ENCODE results near the gene GLT8D1. TPM values are rescaled to one million over a fixed set of nuclear protein-coding genes. Genes with fewer than 3 reads are reported as not detected.

The GLT8D1 gene
- total and polyA plus RNA-seq, 4 donors: 33.3 to 77.9 (median 56.7) TPM

DNA sequence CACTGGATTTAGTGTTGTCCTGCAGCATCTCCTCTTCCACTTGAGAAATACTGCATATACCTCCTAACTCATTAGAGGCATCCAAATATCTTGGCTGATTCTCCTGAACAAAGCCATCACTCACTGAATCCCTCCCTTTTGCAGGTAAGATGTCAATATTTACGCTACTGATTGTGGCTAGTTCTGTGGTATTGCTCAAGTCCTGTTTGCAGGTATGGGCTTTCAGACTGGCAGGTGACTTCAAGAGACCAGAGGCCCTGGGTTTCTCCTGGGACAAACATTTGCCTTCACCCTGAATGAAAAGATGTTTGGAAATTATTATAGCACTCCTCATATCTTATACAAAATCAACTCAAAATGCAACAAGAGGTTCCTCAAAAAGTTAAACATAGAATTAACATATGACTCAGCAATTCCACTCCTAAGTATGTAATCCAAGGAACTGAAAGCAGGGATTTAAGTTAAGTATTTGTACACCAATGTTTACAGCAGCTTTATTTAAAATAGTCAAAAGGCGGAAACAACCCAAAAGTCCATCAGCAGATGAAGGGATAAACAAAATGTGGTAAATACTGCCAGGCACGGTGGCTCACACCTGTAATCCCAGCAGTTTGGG, 46.6 kb upstream of the GLT8D1 start:
- H3K9ac ChIP-seq (ENCODE audit: low read depth in 1 of 2, low read length in 2 of 2): no peak overlapping the region
- no peak for DNase-seq (ENCODE audit: low spot score)
- H3K27ac ChIP-seq (ENCODE audit: low read depth in 1 of 2, low read length in 2 of 2): no peak overlapping the region
- H3K27me3 ChIP-seq (ENCODE audit: control insufficient read depth in 4 of 4, insufficient read depth in 4 of 4, low read length in 3 of 4): no peaks in the 10 kb centered on the region
- 84% methylated on average over 3 of the region's 3 CpGs for WGBS
- TF ChIP-seq MAX (IDR thresholded peaks at IDR 0.05) (no peak), JUND (IDR thresholded peaks at IDR 0.05) (peak in 1 of 2 donors; percentile 47), FOXA2 (IDR thresholded peaks at IDR 0.05) (peak; percentile 24)
- H3K4me1 ChIP-seq (ENCODE audit: control insufficient read depth in 4 of 4, insufficient read depth in 4 of 4, low read length in 3 of 4): peaks cover 0 to 2% (median 0%) of the 10 kb centered on the region in 4 donors
- no peak overlapping the region for H3K4me3 ChIP-seq (ENCODE audit: low read depth in 1 of 3, low read length in 3 of 3)
- peaks cover 14 to 43% (median 35%) of the 10 kb centered on the region in 4 donors for H3K36me3 ChIP-seq (ENCODE audit: control insufficient read depth in 4 of 4, insufficient read depth in 3 of 4, low read depth in 1 of 4, low read length in 3 of 4)
- no peaks in the 10 kb centered on the region for H3K9me3 ChIP-seq (ENCODE audit: control insufficient read depth in 4 of 4, low read length in 3 of 4)

DNA sequence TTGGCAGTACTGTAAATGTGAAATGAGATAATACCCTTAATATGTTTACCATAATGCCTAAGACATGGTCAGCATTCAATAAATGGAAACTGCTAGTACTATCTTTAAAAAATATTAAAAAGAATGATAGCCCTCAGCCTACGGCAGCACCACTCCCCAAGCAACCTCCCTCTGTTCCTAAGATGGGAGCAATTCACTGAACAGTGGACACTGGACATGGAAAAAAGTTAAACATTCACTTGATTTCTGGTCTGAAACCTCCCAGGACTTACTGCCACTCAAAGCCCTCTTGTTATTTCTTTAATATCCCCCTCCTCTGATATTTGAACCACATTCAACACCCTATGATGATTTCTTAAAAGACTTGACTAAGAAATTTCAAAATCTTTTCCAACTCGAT, 38.1 kb upstream of the GLT8D1 start:
- Histone ChIP-seq H3K27me3 (ENCODE audit: control insufficient read depth in 4 of 4, insufficient read depth in 4 of 4, low read length in 3 of 4) (no peaks in the 10 kb centered on the region), H3K4me1 (ENCODE audit: control insufficient read depth in 4 of 4, insufficient read depth in 4 of 4, low read length in 3 of 4) (peaks cover 0 to 14% (median 6%) of the 10 kb centered on the region in 4 donors), H3K9me3 (ENCODE audit: control insufficient read depth in 4 of 4, low read length in 3 of 4) (no peaks in the 10 kb centered on the region), H3K36me3 (ENCODE audit: control insufficient read depth in 4 of 4, insufficient read depth in 3 of 4, low read depth in 1 of 4, low read length in 3 of 4) (peaks cover 16 to 57% (median 44%) of the 10 kb centered on the region in 4 donors), H3K4me3 (ENCODE audit: low read depth in 1 of 3, low read length in 3 of 3) (no peak overlapping the region), H3K27ac (ENCODE audit: low read depth in 1 of 2, low read length in 2 of 2) (no peak overlapping the region), H3K9ac (ENCODE audit: low read depth in 1 of 2, low read length in 2 of 2) (no peak overlapping the region)
- DNase-seq (ENCODE audit: low spot score): no peak
- TF ChIP-seq FOXA1 (IDR thresholded peaks at IDR 0.05) (no peak), EGR1 (IDR thresholded peaks at IDR 0.05; ENCODE audit: low read depth in 2 of 2) (no peak), ZBTB33 (IDR thresholded peaks at IDR 0.05) (no peak), JUND (IDR thresholded peaks at IDR 0.05) (no peak), YY1 (IDR thresholded peaks at IDR 0.05) (peak; percentile 38), HNF4A (conservative IDR thresholded peaks at IDR 0.05) (peak in 1 of 2 donors; percentile 14)
- 56% methylated on average over 2 of the region's 2 CpGs for WGBS

- TF ChIP-seq HNF4A (conservative IDR thresholded peaks at IDR 0.05) (no peak), MAX (IDR thresholded peaks at IDR 0.05) (no peak), GABPA (IDR thresholded peaks at IDR 0.05 in 1 of 2, conservative IDR thresholded peaks at IDR 0.05 in 1 of 2) (no peak), REST (IDR thresholded peaks at IDR 0.05) (no peak), NR2F2 (IDR thresholded peaks at IDR 0.05) (no peak), ZBTB33 (IDR thresholded peaks at IDR 0.05) (no peak), RXRA (IDR thresholded peaks at IDR 0.05) (no peak), HNF4G (IDR thresholded peaks at IDR 0.05) (no peak), RAD21 (IDR thresholded peaks at IDR 0.05) (no peak), TAF1 (conservative IDR thresholded peaks at IDR 0.05) (no peak), FOXA2 (IDR thresholded peaks at IDR 0.05) (no peak), JUND (IDR thresholded peaks at IDR 0.05) (no peak), FOXA1 (IDR thresholded peaks at IDR 0.05) (no peak)
- TF ChIP-seq, protein P1, sequence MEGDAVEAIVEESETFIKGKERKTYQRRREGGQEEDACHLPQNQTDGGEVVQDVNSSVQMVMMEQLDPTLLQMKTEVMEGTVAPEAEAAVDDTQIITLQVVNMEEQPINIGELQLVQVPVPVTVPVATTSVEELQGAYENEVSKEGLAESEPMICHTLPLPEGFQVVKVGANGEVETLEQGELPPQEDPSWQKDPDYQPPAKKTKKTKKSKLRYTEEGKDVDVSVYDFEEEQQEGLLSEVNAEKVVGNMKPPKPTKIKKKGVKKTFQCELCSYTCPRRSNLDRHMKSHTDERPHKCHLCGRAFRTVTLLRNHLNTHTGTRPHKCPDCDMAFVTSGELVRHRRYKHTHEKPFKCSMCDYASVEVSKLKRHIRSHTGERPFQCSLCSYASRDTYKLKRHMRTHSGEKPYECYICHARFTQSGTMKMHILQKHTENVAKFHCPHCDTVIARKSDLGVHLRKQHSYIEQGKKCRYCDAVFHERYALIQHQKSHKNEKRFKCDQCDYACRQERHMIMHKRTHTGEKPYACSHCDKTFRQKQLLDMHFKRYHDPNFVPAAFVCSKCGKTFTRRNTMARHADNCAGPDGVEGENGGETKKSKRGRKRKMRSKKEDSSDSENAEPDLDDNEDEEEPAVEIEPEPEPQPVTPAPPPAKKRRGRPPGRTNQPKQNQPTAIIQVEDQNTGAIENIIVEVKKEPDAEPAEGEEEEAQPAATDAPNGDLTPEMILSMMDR (IDR thresholded peaks at IDR 0.05; ENCODE audit: low read depth, low read length, missing input control): no peak
- no peak for DNase-seq (ENCODE audit: low spot score)
- Histone ChIP-seq H3K27ac (ENCODE audit: low read depth in 1 of 2, low read length in 2 of 2) (no peak overlapping the region), H3K36me3 (ENCODE audit: control insufficient read depth in 4 of 4, insufficient read depth in 3 of 4, low read depth in 1 of 4, low read length in 3 of 4) (peaks cover 15 to 56% (median 40%) of the 10 kb centered on the region in 4 donors), H3K27me3 (ENCODE audit: control insufficient read depth in 4 of 4, insufficient read depth in 4 of 4, low read length in 3 of 4) (no peaks in the 10 kb centered on the region), H3K9ac (ENCODE audit: low read depth in 1 of 2, low read length in 2 of 2) (no peak overlapping the region), H3K9me3 (ENCODE audit: control insufficient read depth in 4 of 4, low read length in 3 of 4) (no peaks in the 10 kb centered on the region), H3K4me1 (ENCODE audit: control insufficient read depth in 4 of 4, insufficient read depth in 4 of 4, low read length in 3 of 4) (peaks cover 0 to 14% (median 6%) of the 10 kb centered on the region in 4 donors), H3K4me3 (ENCODE audit: low read depth in 1 of 3, low read length in 3 of 3) (no peak overlapping the region)
- WGBS: 96% methylated on average over 5 of the region's 5 CpGs
Measured at GRCh38 chr3:52743152-52743551, 37.6 kb upstream of the GLT8D1 start.

All from liver (tissue), 9 donors.